H9 (cell line): ENCODE results near the gene MLC1. TPM values are rescaled to one million over a fixed set of nuclear protein-coding genes. Genes with fewer than 3 reads are reported as not detected.

ENCODE experiments used
- DNase-seq: peaks from one replicate; pipeline ENCODE4 v3.0.0-alpha.2; 2017
- H2AFZ ChIP-seq: one replicate; pipeline ENCODE4 v1.6.1; 2013; ENCODE audit warnings: mild to moderate bottlenecking, low read length, control low read depth, moderate library complexity
- H2AK5ac ChIP-seq: 2 replicates; pipeline ENCODE4 v1.6.1; 2013; ENCODE audit warnings: low read length, control low read depth, mixed read lengths; ENCODE audit not compliant: insufficient read length
- H2BK120ac ChIP-seq: one replicate; pipeline ENCODE4 v1.6.1; 2013; ENCODE audit warnings: low read depth, mild to moderate bottlenecking, low read length, control low read depth, inconsistent platforms; ENCODE audit not compliant: poor library complexity, severe bottlenecking
- H2BK12ac ChIP-seq: 2 replicates; pipeline ENCODE4 v1.6.1; 2013; ENCODE audit warnings: low read length, control low read depth, mixed read lengths, low read depth; ENCODE audit not compliant: insufficient read length
- H2BK15ac ChIP-seq: 2 replicates; pipeline ENCODE4 v1.6.1; 2013; ENCODE audit warnings: low read depth, low read length, control low read depth
- H2BK20ac ChIP-seq: one replicate; pipeline ENCODE4 v1.6.1; 2013; ENCODE audit warnings: low read depth, mild to moderate bottlenecking, low read length, control low read depth, inconsistent platforms; ENCODE audit not compliant: poor library complexity, severe bottlenecking
- H2BK5ac ChIP-seq: 2 replicates; pipeline ENCODE4 v1.6.1; 2013; ENCODE audit warnings: low read length, control low read depth, mixed read lengths; ENCODE audit not compliant: insufficient read length
- H3K14ac ChIP-seq: 2 replicates; pipeline ENCODE4 v1.6.1; 2013; ENCODE audit warnings: low read length, control low read depth; ENCODE audit not compliant: insufficient read depth
- H3K18ac ChIP-seq: 2 replicates; pipeline ENCODE4 v1.6.1; 2013; ENCODE audit warnings: low read depth, mild to moderate bottlenecking, mixed read lengths, low read length, control low read depth; ENCODE audit not compliant: insufficient read length
- H3K23ac ChIP-seq: 2 replicates; pipeline ENCODE4 v1.6.1; 2013; ENCODE audit warnings: low read length, control low read depth, mixed read lengths, low read depth; ENCODE audit not compliant: insufficient read length
- H3K23me2 ChIP-seq: 2 replicates; pipeline ENCODE4 v1.6.1; 2013; ENCODE audit warnings: low read depth, mild to moderate bottlenecking, mixed read lengths, low read length, control low read depth; ENCODE audit not compliant: insufficient read length, poor library complexity, severe bottlenecking
- H3K27ac ChIP-seq: 2 replicates; pipeline ENCODE4 v1.5.1; 2013; ENCODE audit warnings: low read length, control low read depth, mixed read lengths, low read depth; ENCODE audit not compliant: insufficient read length
- H3K27me3 ChIP-seq: 2 replicates; pipeline ENCODE4 v1.6.1; 2013; ENCODE audit warnings: low read length, control low read depth, inconsistent platforms; ENCODE audit not compliant: insufficient read depth
- H3K4ac ChIP-seq: 2 replicates; pipeline ENCODE4 v1.6.1; 2013; ENCODE audit warnings: low read depth, mild to moderate bottlenecking, control low read depth, inconsistent platforms, low read length, moderate library complexity
- H3K4me1 ChIP-seq: 2 replicates; pipeline ENCODE4 v1.6.1; 2013; ENCODE audit warnings: low read length, control low read depth, inconsistent platforms; ENCODE audit not compliant: insufficient read depth
- H3K4me2 ChIP-seq: 2 replicates; pipeline ENCODE4 v1.6.1; 2013; ENCODE audit warnings: low read length, control low read depth, mixed read lengths; ENCODE audit not compliant: insufficient read length, insufficient read depth
- H3K56ac ChIP-seq: 2 replicates; pipeline ENCODE4 v1.6.1; 2013; ENCODE audit warnings: low read depth, mild to moderate bottlenecking, mixed read lengths, low read length, control low read depth; ENCODE audit not compliant: insufficient read length
- H3K79me1 ChIP-seq: 2 replicates; pipeline ENCODE4 v1.6.1; 2013; ENCODE audit warnings: low read depth, mild to moderate bottlenecking, moderate library complexity, low read length, control low read depth, inconsistent platforms; ENCODE audit not compliant: insufficient read depth, poor library complexity, severe bottlenecking
- H3K79me2 ChIP-seq: 2 replicates; pipeline ENCODE4 v1.6.1; 2013; ENCODE audit warnings: low read length, control low read depth, inconsistent platforms; ENCODE audit not compliant: insufficient read depth
- H3K9ac ChIP-seq: 2 replicates; pipeline ENCODE4 v1.6.1; 2013; ENCODE audit warnings: low read length, control low read depth, mixed read lengths; ENCODE audit not compliant: insufficient read length; ENCODE audit errors: extremely low read depth
- H3K9me3 ChIP-seq: one replicate; pipeline ENCODE4 v1.6.1; 2013; ENCODE audit warnings: low read depth, low read length, inconsistent platforms; ENCODE audit not compliant: control insufficient read depth
- H3T11ph ChIP-seq: one replicate; pipeline ENCODE4 v1.6.1; 2013; ENCODE audit warnings: mild to moderate bottlenecking, low read length, control low read depth, inconsistent platforms
- H4K20me1 ChIP-seq: one replicate; pipeline ENCODE4 v1.6.1; 2013; ENCODE audit not compliant: control insufficient read depth, insufficient read length, insufficient read depth
- H4K5ac ChIP-seq: 2 replicates; pipeline ENCODE4 v1.6.1; 2013; ENCODE audit warnings: low read depth, mild to moderate bottlenecking, mixed read lengths, low read length, control low read depth; ENCODE audit not compliant: insufficient read length
- H4K8ac ChIP-seq: replicated peaks from 2 replicates; pipeline ENCODE4 v1.6.1; 2013; ENCODE audit warnings: low read length, control low read depth, mixed read lengths, low read depth; ENCODE audit not compliant: insufficient read length
- H4K91ac ChIP-seq: 2 replicates; pipeline ENCODE4 v1.6.1; 2013; ENCODE audit warnings: low read depth, mild to moderate bottlenecking, moderate library complexity, mixed read lengths, low read length, control low read depth; ENCODE audit not compliant: insufficient read length
- H3K27ac Mint-ChIP-seq, 3 experiments: 2 replicates in 2 of 3; 3 replicates in 1 of 3; pipeline ENCODE4 v1.8.0; 2020 to 2021; ENCODE audit warnings: mixed read lengths in 3 of 3, mild to moderate bottlenecking in 1 of 3, moderate library complexity in 1 of 3
- H3K27me3 Mint-ChIP-seq: 2 replicates; pipeline ENCODE4 v1.8.0; 2021; ENCODE audit warnings: low read depth, mild to moderate bottlenecking, moderate library complexity, mixed read lengths
- H3K36me3 Mint-ChIP-seq, 3 experiments: 2 replicates in 2 of 3; 3 replicates in 1 of 3; pipeline ENCODE4 v1.8.0; 2020 to 2021; ENCODE audit warnings: low read depth in 3 of 3, mixed read lengths in 3 of 3; ENCODE audit not compliant: insufficient read depth in 1 of 3
- H3K4me1 Mint-ChIP-seq, 2 experiments: 2 replicates each; pipeline ENCODE4 v1.8.0; 2020; ENCODE audit warnings: mixed read lengths in 2 of 2
- H3K4me3 Mint-ChIP-seq, 2 experiments: 2 replicates in 1 of 2; 3 replicates in 1 of 2; pipeline ENCODE4 v1.8.0; 2020 to 2021; ENCODE audit warnings: mild to moderate bottlenecking in 2 of 2, mixed read lengths in 2 of 2, moderate library complexity in 1 of 2
- H3K9me3 Mint-ChIP-seq, 2 experiments: 2 replicates in 1 of 2; 3 replicates in 1 of 2; pipeline ENCODE4 v1.8.0; 2020; ENCODE audit warnings: mild to moderate bottlenecking in 2 of 2, mixed read lengths in 2 of 2, moderate library complexity in 1 of 2
- WGBS: extraction: QIAGEN DNeasy Blood & Tissue Kit; methylation state at CpG from one replicate; pipeline ENCODE4 v1.1.7; 2013; ENCODE audit warnings: missing lambda C conversion rate, low lambda C conversion rate, mixed read lengths; ENCODE audit not compliant: insufficient read length; ENCODE audit errors: extremely low coverage; 5-methylcytosine and 5-hydroxymethylcytosine counted together
- total RNA-seq: library from RNA; stranded (reverse); gene quantifications from 2 replicates; pipeline ENCODE4 v1.2.1, GENCODE V29; 2021
- TF ChIP-seq, protein P1 (sequence below): fragments of 200-600 bp; sonication (generic); conservative IDR thresholded peaks from 3 replicates; pipeline ENCODE4 v1.8.0; 2021; ENCODE audit warnings: antibody characterized with exemption, mild to moderate bottlenecking

The MLC1 gene
- total RNA-seq, 1 experiment from 2014 or later = not detected

DNA sequence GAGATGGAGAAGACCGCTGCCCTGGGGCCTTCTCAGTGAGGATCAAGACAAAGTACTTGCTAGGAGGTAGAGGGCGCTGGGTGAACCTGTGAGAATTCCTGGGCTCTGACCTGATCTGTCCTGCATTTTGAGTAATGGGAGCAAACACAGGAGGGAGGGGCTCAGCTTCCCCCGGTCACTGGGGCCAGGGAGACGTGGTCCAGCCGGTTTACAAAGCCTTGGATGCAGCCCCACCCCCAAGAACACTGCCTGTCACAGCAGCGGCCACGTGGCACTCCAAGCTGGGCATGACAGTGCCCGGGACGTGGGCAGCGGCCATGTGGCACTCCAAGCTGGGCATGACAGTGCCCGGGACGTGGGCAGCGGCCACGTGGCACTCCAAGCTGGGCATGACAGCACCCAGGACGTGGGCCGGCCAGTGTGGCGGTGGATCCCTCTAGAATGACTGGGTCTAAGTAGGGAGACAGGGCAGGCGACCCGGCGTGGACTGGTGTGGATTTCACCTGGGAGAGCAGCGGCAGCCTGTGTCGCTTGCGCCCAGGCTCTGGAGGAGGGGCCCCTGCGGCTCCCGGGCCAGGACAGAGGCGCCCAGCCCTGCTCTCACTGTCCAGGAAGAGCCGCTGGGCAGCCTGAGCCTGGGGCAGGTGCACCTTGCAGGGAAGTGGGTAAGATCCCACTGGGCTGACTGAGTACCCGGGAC, 24.6 kb downstream of the MLC1 start:
- Histone ChIP-seq H3K23me2 (peaks cover 10% of the 10 kb centered on the region), H3K27me3 (no peaks in the 10 kb centered on the region; the same call in 1 of the 2 replicates), H3K27ac (no peak overlapping the region), H2BK12ac (no peak overlapping the region), H3K4ac (no peak overlapping the region), H3K23ac (no peak overlapping the region), H4K8ac (no peak overlapping the region), H2BK15ac (no peak overlapping the region), H4K20me1 (no peaks in the 10 kb centered on the region), H2AFZ (no peak overlapping the region), H3K56ac (no peak overlapping the region), H3K9me3 (no peaks in the 10 kb centered on the region), H3K18ac (no peak overlapping the region), H4K5ac (no peak overlapping the region), H2BK20ac (no peak overlapping the region), H3K4me2 (no peak overlapping the region), H3K4me1 (no peaks in the 10 kb centered on the region; the same call in 1 of the 2 replicates), H2BK5ac (no peak overlapping the region), H3T11ph (no peak overlapping the region), H3K79me2 (no peaks in the 10 kb centered on the region), H3K9ac (no peak overlapping the region), H3K14ac (no peak overlapping the region), H3K79me1 (no peaks in the 10 kb centered on the region), H4K91ac (no peak overlapping the region), H2AK5ac (no peak overlapping the region), H2BK120ac (no peak overlapping the region)
- no peak overlapping the region for H3K4me3 Mint-ChIP-seq
- peaks cover 33% of the 10 kb centered on the region for H3K27me3 Mint-ChIP-seq
- peak; percentile 39 for DNase-seq
- peaks cover 9 to 12% of the 10 kb centered on the region in 2 experiments for H3K4me1 Mint-ChIP-seq
- H3K9me3 Mint-ChIP-seq = no peaks in the 10 kb centered on the region
- no peak overlapping the region for H3K27ac Mint-ChIP-seq
- TF ChIP-seq, protein P1, sequence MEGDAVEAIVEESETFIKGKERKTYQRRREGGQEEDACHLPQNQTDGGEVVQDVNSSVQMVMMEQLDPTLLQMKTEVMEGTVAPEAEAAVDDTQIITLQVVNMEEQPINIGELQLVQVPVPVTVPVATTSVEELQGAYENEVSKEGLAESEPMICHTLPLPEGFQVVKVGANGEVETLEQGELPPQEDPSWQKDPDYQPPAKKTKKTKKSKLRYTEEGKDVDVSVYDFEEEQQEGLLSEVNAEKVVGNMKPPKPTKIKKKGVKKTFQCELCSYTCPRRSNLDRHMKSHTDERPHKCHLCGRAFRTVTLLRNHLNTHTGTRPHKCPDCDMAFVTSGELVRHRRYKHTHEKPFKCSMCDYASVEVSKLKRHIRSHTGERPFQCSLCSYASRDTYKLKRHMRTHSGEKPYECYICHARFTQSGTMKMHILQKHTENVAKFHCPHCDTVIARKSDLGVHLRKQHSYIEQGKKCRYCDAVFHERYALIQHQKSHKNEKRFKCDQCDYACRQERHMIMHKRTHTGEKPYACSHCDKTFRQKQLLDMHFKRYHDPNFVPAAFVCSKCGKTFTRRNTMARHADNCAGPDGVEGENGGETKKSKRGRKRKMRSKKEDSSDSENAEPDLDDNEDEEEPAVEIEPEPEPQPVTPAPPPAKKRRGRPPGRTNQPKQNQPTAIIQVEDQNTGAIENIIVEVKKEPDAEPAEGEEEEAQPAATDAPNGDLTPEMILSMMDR = peak; percentile 22; the same call in 1 of the 3 replicates
- no CpG with 5 or more reads among the region's 28 CpGs for WGBS
- no peaks in the 10 kb centered on the region for H3K36me3 Mint-ChIP-seq
